SK-N-SH (cell line): ENCODE measurements around the gene LMO7.

Experiments used
- CTCF ChIP-seq: fragments of 200-600 bp; sonication (generic); IDR thresholded peaks from 2 replicates; pipeline ENCODE4 v1.6.1; 2017; ENCODE audit warnings: antibody characterized with exemption, mild to moderate bottlenecking, moderate library complexity
- EP300 ChIP-seq, 2 experiments: IDR thresholded peaks; 2 replicates each; pipeline versions ENCODE4 v1.4.0 to v1.6.1; 2012; ENCODE audit warnings: borderline replicate concordance in 1 of 2, low read depth in 1 of 2, low read length in 1 of 2
- NFIC ChIP-seq: IDR thresholded peaks from 2 replicates; pipeline ENCODE4 v1.4.0; 2012; ENCODE audit warnings: borderline replicate concordance
- REST ChIP-seq: IDR thresholded peaks from 2 replicates; pipeline ENCODE4 v1.6.1; 2012; ENCODE audit warnings: mild to moderate bottlenecking, low read depth, low read length, moderate library complexity
- SIN3A ChIP-seq: IDR thresholded peaks from 2 replicates; pipeline ENCODE4 v1.6.1; 2012; ENCODE audit warnings: low read depth, mild to moderate bottlenecking, low read length, moderate library complexity, borderline replicate concordance
- TCF12 ChIP-seq: IDR thresholded peaks from 2 replicates; pipeline ENCODE4 v1.4.0; 2012
- USF2 ChIP-seq: fragments of 150-350 bp; IDR thresholded peaks from 2 replicates; pipeline ENCODE4 v1.6.1; 2017; ENCODE audit warnings: antibody characterized with exemption, low read length, low read depth, borderline replicate concordance

GRCh38 chr13:75643693-75644092 lies 7.6 kb downstream of the LMO7 start:
- TF ChIP-seq USF2 = no peak
- no peak for TF ChIP-seq CTCF
- no peak for TF ChIP-seq NFIC
- peak; percentile 64 for TF ChIP-seq TCF12
- TF ChIP-seq REST = no peak
- TF ChIP-seq EP300 (IDR thresholded peaks at IDR 0.05; ENCODE audit: borderline replicate concordance in 1 of 2, low read depth in 1 of 2, low read length in 1 of 2) = no peak
- TF ChIP-seq SIN3A = no peak
